ENCODE data around the gene EIF4G3.
"Not testable (repeated sequence)": the region's sequence is repeated elsewhere in the genome, so short reads cannot be mapped to it uniquely, and the experiment has no call there.

Gene EIF4G3

DNA sequence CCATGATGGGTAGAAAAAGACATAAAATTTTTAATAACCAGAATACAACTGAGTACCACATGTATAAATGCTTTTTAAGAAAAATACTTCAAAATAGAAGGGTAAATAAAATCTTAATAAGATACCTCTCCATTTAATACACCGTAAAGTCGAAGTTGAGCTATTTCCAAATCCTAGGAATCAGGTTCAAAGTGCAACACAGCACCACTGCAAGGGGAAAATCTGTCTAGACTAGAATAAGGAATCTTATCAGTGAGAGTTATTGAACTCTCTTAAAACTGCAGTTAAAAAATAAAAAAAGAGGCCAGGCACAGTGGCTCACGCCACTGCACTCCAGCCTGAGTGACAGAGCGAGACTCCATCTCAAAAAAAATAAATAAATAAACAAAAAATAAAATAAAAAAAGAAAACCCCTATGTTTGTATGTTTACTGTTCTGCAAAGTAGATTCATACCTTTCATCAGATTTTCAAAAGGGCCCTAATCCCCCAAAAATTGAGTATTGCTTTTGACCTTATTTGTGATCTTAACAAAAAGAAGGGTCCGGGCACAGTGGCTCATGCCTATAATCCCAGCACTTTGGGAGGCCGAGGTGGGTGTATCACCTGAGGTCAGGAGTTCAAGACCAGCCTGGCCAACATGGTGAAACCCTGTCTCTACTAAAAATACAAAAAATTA, 109.0 kb downstream of the EIF4G3 start:
- no peak for DNase-seq (ENCODE audit: low read depth)

DNA sequence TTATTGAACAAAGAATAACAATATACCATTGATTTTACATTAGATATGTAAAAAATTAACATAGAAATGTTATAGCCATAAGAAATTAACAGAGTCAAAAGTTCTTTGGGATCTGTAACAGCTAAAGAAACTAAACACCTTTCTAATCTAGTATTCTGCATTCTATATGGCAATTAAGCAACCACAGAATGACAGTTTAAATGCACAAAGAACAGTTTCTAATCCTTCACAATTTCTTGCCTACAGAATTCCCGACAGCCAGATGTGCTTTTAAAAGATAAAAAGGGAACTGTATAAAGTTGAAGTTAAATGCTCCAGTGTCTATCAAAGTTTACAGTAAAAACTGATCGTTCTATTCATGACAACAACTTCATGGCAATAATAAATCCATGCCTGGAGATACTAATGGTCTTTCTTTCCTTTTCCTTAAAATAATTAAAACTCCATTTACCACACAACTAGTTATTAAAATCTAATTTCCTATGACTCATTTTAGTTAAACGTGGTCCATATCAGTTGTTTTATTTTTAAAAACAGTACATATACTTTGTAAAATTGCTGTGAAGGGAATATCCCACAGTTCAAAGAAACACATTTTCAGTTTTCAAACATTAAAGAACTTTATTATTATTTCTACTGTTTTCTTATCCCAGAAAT, 110.2 kb downstream of the EIF4G3 start:
- no peak for DNase-seq (ENCODE audit: low read depth)

DNA sequence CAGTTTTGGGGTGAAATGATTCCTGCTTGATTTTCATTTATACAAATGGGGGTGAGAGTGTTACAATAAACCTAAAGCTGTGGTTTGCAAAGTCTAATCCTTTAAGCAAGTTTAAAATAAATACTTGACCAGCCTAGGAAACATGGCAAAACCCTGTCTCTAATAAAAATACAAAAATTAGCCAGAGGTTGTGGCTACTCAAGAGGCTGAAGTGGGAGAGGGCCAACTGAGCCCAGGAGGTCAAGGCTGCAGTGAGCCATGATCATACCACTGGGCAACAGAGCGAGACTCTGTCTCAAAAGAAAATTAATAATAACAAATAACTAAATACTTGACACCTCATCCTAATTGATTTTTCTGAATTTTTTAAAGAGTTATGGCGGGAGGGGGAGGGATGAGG, 110.8 kb downstream of the EIF4G3 start:
- no peak for DNase-seq (ENCODE audit: low read depth)

DNA sequence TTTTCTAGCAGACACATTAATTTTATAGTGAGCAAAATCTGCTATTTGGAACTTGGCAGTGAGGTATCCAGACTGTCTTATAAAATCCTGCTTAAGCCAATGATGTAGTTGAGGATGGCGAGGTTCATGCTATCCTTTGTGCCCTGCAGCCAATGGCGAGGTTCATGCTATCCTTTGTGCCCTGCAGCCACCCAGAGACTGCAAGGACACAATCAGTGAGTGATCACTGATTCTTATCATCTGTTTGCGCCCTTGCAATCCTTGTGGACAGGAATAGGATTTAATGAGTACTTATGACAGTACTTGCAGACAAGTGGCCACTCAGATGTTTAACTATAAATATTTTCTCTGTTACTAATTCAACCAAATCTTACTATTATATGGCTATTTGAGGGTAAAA, 112.6 kb downstream of the EIF4G3 start:
- DNase-seq (ENCODE audit: low read depth): no peak

DNA sequence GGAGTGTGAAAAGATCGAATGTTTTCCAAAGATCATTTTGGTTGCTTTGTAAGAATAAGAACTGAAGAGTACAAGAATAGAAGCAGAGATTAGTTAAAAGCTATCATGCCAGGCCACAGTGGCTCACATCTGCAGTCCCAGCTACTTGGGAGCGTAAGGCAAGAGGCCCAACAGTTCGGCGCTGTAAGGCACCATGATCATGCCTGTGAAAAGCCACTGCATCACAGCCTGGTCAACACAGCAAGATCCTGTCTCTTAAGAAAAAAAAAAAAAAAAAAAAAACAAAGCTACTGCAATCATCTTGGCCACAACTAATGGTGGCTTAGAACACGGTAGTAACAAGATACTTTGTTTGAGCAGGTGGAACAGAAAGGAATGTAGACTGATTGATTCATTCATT, 116.2 kb downstream of the EIF4G3 start:
- DNase-seq (ENCODE audit: low read depth): no peak

DNA sequence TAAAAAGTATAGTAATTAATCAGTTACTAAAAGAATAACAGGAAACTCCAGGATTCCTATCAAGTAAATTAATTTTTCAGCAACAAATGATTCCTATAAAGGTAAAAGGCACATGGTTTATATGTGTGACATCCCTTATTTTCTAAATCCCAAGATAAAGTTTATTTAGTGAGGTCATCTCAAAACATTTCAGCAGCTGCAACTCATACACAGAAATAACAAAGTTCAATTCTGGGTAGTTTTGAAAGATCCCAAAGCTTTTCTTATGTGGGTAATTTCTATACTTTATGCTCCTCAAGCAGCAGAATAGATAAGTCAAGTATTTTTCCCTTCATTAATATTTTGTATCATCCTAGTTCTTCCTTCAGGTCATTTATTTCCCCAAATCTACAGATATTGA, 117.7 kb downstream of the EIF4G3 start:
- DNase-seq (ENCODE audit: low read depth): no peak

DNA sequence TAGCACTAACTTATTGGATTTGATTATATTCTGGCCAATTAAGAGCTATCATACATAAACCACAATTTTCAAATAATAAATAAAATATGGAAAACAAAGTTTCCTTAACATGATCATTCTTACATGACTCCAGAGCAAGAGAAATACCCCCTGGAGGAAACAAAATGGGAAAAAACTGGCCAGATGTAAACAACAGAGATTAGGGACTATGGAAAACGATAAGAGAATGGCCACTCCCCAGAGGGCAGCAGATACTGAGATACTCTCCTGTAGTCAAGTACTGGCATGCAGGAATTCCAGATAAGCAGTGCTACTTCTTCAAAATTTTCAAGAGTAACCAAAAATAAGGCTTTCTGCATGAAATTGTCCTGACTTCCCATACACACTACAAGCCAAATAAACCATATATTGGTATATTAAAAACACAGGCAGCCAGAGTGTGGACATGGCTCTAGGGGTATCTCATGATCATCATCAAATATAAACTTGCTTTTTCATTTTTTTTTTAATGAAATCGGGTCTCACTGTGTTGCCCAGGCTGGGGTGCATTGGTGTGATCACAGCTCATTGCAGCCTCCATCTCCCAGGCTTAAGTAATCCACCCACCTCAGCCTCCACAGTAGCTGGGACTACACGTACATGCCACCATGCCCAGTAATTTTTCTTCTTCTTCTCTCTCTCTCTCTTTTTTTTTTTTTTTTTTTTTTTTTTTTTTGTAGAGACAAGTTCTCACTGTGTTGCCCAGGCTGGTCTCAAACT, 118.5 kb downstream of the EIF4G3 start:
- DNase-seq (ENCODE audit: low read depth): no peak

DNA sequence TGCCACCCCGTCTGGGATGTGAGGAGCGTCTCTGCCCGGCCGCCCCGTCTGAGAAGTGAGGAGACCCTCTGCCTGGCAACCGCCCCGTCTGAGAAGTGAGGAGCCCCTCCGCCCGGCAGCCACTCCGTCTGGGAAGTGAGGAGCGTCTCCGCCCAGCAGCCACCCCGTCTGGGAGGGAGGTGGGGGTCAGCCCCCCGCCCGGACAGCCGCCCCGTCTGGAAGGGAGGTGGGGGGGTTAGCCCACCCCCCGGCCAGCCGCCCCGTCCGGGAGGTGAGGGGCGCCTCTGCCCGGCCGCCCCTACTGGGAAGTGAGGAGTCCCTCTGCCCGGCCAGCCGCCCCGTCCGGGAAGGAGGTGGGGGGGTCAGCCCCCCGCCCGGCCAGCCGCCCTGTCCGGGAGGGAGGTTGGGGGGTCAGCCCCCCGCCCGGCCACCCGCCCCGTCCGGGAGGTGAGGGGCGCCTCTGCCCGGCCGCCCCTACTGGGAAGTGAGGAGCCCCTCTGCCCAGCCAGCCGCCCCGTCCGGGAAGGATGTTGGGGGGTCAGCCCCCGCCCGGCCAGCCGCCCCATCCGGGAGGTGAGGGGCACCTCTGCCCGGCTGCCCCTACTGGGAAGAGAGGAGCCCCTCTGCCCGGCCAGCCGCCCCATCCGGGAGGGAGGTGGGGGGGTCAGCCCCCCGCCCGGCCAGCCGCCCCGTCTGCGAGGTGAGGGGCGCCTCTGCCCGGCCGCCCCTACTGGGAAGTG, 123.3 kb downstream of the EIF4G3 start:
- not testable (repeated sequence) for DNase-seq (ENCODE audit: low read depth)

DNA sequence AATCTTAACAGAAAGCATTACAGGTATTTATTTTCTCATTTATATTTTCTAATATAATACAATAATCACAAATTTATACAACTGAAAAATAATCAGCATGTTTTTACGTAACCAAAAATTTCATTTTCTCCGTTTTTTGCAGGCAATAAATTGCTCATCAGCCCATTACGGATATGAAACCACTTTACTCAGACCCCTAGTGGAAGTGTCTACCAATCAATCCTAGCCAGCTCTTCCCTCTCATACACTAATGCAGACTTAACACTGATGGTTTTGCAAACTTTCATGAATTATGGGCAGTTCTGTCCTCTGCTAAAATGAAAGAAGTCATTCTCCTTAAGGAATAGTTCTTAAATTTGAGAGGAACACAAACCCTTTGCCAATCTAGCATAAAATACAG, 124.7 kb downstream of the EIF4G3 start:
- no peak for DNase-seq (ENCODE audit: low read depth)

DNA sequence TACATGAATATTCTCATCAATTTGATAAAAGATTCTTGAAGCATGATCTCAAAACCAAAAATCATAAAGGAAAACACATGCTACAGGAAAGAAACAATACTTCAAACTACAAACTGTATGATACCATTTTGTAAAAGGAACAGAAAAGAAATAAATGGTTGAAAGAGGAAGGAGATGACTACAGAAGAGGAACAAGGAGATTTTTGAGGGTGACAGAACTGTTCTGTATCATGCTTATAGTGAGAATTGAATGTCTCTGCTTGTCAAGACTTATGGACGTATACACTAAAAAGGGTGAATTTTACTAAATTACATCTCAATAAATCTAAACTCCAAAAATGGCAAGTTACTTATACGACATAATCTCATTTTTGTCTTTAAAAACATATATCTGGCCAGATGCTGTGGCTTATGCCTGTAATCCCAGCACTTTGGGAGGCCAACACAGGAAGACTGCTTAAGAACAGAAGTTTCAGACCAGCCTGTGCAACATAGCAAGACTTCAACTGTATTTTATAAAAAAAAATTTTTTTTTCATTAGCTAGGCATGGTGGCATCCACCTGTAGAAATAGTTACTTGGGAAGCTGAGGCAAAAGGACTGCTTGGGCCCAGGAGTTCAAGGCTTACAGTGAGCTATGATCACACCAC, 125.4 kb downstream of the EIF4G3 start:
- DNase-seq (ENCODE audit: low read depth): no peak

DNA sequence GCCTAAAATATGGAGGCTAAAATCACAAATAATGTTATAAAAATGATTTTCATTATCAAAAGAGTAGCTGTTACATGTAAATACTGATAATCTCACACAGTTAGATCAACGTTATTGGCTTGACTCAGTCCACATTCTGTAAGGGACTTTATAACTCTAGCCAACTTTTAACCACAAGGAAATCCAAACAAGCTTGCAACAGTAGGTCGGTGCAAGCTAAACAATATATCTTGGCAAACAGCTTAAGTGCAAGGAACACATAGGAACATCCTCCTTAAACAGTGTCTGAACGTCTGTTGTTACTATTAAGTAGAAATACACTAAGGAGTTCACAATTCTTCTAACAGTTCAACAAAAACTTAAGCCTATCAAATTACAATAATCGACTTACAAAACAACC, 126.7 kb downstream of the EIF4G3 start:
- DNase-seq (ENCODE audit: low read depth): no peak

DNA sequence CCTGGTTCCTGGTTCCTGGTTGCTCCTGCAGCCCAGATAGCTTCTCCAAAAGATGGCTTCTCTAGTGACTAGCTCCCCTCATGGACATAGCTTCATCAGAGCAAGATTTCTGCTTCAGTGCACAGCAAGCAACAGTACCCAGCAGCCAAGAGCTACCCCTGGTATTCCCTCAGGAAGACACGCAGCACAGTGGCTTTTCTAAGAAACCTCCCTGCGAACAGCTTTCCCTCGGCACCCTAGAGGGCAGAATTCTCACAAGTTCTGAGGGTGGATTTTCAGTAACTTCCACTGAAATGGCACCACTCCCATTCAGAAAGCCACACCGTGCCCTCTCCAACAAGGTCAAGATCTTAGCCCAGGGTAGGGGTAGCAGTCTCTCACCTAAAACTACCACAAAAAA, 128.2 kb downstream of the EIF4G3 start:
- DNase-seq (ENCODE audit: low read depth): no peak

DNA sequence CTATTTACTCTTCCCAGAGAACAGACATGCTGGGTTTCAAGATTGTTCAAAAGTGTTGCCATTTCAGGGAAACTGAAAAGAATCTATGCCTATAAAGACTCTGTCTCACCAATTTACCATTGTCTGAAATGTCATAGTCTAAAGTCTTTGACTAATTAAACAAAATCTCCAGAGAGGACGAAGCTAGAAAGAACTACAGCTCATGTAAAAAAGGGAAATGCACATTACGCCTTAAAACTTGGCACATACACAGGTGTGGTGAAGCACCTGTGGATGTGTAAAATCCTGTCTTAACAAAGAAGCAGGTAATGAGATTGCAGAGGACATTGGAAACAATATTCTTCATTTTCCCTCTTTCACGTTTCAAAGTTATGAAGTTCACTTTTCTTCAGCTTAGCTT, 130.6 kb downstream of the EIF4G3 start:
- DNase-seq (ENCODE audit: low read depth): no peak

DNA sequence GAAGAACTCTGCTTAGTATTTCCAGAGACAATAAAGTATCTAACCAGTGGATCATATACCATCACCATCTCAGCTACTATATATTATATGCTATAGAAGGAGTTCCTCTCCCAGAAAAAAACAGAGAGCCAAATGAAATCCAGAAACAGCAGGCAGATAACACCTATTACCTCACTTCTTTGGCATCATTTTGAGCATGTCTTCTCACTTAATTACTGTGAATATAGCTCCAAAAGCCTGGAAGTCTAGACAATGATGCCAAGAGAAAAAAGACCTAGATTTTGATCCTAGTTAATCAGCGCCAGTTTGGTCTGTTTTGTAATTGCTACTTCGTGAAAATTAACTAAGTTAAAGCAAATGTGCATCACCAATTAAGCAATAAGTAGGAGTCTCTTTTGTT, 131.3 kb downstream of the EIF4G3 start:
- DNase-seq (ENCODE audit: low read depth): no peak

DNA sequence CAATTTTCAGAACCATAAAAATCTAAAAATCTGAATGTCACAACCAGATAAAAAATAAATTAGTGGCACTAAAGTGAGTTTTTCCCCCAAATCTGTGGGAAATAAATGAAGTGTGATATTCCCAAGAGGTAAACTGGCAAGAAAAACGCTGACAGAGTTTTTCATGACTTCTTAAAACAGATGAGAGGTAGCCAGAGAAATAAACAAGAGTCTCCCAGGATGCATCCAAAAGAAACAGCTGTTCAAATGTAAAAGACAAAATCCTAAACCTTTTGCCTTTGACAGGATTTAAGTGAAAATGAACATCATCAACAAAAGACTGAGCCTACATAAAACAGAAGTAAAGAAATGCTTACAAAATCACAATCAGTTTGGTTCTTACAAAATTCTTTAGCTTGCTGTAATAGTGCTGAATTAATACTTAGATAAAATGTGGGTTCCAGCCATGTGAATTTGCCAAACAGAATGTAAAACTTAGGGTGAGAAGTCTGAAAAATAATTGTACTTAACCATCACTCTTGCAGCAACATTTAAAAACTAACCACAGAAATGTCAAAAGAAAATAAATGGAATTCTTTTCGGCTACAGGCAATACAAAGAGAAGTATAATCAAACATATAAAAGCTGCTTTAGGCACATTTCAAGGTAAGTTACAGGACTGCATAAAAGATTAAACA, 133.6 kb downstream of the EIF4G3 start:
- DNase-seq (ENCODE audit: low read depth): no peak

DNA sequence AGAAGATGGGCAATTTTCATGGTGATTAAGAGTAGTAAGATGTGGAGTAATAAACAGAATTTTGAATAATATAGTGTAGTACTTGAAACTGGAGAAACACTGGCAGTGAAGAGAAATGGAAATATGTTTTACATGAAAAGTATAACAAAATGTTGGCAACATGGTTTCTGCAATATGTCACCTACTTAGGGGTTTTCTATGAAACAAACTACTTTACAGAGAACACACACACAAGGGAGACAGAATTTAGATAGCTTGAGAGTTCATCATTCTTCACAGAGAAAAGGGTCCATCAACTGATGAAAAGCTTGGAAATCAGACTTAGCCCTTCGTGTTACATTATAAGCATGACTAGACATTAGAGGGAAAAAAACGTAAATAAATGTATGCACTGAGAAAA, 135.2 kb downstream of the EIF4G3 start:
- no peak for DNase-seq (ENCODE audit: low read depth)

DNA sequence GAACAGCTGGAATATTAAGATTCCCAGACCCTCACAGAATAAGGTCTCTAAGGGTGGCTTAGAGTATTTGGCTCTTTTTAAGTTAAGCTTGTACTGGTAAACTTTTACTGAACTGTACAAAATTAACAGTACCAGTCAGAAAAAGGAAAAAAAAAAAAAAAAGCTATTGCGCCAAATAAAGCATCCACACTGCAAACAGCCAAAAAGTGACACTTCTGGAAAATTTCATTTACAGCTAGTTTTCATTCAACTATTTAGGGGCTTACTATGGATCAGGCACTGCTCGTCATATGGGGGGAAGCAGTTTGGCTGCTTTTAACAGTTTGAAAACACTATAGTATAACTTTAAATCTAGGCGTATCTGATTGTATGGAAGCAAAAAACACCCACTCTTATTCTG, 139.6 kb downstream of the EIF4G3 start:
- DNase-seq (ENCODE audit: low read depth): no peak

DNA sequence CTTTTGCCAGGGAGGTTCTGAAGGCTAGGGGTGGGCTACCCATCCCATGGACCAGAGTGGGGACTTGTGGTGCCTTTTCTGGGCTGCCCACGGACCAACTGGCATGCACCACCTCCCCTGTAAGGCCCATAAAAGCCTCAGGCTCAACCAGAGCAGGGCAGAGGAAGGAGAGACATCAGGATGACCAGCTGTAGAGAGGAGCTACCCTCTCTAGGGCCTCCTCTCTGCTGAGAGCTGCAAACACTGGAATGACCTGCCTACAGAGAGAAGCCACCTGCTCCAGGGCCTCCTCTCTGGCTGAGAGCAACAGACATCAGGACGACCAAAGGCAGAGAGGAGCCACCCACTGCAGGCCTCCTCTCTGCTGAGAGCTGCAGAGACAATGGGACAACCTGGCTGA, 140.9 kb downstream of the EIF4G3 start:
- DNase-seq (ENCODE audit: low read depth): no peak

DNA sequence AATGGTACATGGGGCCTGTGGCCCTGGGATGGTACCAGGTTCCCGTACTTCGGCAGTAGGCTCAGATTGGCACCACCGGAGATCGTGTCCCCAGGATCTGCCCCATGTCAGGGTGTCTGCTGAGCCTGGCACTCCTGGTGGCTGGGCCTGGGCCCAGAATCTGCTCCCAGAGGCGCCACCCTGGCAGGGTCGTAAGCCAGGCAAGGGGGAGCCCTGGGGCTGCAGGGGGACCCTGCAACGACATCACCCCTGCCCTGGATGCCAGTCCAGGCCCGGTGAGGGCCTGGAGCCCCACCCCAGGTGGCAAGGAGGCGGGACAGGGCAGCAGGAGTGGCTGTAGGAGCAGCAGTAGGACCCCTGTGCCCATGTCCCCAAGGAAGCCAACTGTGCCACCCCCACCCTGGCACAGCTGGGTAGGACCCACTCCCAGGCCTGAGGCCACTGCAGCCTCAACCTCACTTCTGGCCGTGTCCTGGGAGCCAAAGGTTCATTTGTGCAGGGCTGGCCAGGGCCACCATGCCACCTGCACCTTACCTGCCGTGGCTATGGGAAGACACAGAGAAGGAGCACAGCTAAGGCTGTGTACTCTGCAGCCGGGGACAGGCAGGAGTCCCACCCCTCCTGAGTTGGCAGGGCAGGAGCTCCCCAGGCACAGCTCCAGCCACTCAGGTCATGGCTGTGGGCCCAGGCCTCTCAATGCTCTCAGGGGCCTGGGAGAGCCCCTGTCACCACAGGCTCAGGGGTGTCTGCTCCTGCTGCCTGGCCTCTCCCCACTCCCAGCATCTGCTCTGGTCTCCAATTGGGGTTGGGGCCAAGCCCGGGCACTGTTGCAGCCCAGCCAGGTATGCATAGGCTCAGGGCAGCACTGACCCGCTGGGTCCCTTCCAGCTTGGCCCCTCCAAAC, 141.7 kb downstream of the EIF4G3 start:
- DNase-seq (ENCODE audit: low read depth): no peak

DNA sequence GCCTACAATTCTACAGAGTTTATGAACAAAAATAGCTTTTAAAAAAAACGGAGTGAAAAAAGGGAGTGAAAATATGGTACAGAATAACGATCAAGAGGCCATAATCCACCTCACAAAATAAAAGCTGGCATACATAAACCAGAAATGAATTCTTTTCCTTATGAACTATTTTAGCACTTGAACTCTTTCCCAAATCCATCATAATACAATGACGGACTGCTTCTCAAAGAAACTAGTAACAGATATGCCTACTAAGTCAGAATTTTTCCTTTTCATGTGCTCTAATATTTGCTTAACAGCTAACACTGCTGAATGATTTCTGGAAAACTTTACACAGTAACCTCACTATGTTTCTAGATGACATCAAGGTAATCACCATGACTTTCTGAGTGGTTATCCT, 144.0 kb downstream of the EIF4G3 start:
- DNase-seq (ENCODE audit: low read depth): no peak

DNA sequence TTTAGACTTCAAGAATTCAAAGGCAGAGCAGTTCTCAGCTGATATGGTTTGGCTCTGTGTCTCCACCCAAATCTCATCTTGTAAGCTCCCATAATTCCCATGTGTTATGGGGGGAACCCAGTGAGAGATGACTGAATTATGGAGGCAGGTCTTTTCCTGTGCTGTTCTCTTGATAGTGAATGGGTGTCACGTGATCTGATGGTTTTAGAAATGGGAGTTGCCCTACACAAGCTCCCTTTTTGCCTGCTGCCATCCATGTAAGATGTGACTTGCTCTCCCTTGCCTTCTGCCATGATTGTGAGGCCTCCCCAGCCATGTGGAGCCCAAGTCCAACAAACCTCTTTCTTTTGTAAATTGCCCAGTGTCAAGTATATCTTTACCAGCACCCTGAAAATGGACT, 146.5 kb downstream of the EIF4G3 start:
- DNase-seq (ENCODE audit: low read depth): no peak
